OCI-LY3 (cell line): ENCODE data around the gene EIF4G2.

Experiments used
- CTCF ChIP-seq: fragments of 200-600, 300-600 bp; sonication (generic); IDR thresholded peaks from 2 replicates; pipeline ENCODE4 v1.5.1; 2014; ENCODE audit warnings: antibody characterized with exemption, low read length, low read depth
- EZH2phosphoT487 ChIP-seq: fragments of 200-600 bp; shearing (Covaris generic); IDR thresholded peaks from 2 replicates; pipeline ENCODE4 v1.6.1; 2018; ENCODE audit warnings: antibody characterized with exemption, mixed run types, low read depth

- TF ChIP-seq CTCF = no peak; the same call in 1 of the 2 replicates
- no peak for TF ChIP-seq EZH2phosphoT487
These were observed 48.7 kb upstream of the EIF4G2 start for GRCh38 chr11:10857459-10857708.
